Endodermal cell (in vitro differentiated cells): ENCODE measurements around the gene ZNF487. TPM values are rescaled to one million over a fixed set of nuclear protein-coding genes. Genes with fewer than 3 reads are reported as not detected.

ENCODE experiments used
- DNase-seq: peaks from one replicate; pipeline ENCODE4 v3.0.0-alpha.2; 2017
- H3K27ac ChIP-seq: 2 replicates; pipeline ENCODE4 v1.5.1; 2013; ENCODE audit warnings: mild to moderate bottlenecking, low read depth, low read length, moderate library complexity
- H3K27me3 ChIP-seq: 2 replicates; pipeline ENCODE4 v1.6.1; 2013; ENCODE audit warnings: mild to moderate bottlenecking, low read length, moderate library complexity; ENCODE audit not compliant: insufficient read depth, control insufficient read depth, poor library complexity, severe bottlenecking
- H3K36me3 ChIP-seq: 2 replicates; pipeline ENCODE4 v1.7.0; 2013; ENCODE audit warnings: mild to moderate bottlenecking, low read length, moderate library complexity; ENCODE audit not compliant: control insufficient read depth, insufficient read depth
- H3K4me1 ChIP-seq: one replicate; pipeline ENCODE4 v1.7.0; 2013; ENCODE audit warnings: low read length; ENCODE audit not compliant: control insufficient read depth, insufficient read depth
- H3K4me3 ChIP-seq: 2 replicates; pipeline ENCODE4 v1.5.1; 2013; ENCODE audit warnings: mild to moderate bottlenecking, low read length, moderate library complexity
- H3K9ac ChIP-seq: 2 replicates; pipeline ENCODE4 v1.6.1; 2013; ENCODE audit warnings: mild to moderate bottlenecking, low read length, moderate library complexity; ENCODE audit not compliant: poor library complexity, severe bottlenecking; ENCODE audit errors: extremely low read depth
- H3K9me3 ChIP-seq: 2 replicates; pipeline ENCODE4 v1.6.1; 2013; ENCODE audit warnings: mild to moderate bottlenecking, low read length, moderate library complexity; ENCODE audit not compliant: control insufficient read depth
- H3K27ac Mint-ChIP-seq: 2 replicates; pipeline ENCODE4 v1.8.0; 2020; ENCODE audit warnings: mixed read lengths
- H3K27me3 Mint-ChIP-seq: 2 replicates; pipeline ENCODE4 v1.8.0; 2021; ENCODE audit warnings: mild to moderate bottlenecking, mixed read lengths; ENCODE audit not compliant: insufficient read depth
- H3K36me3 Mint-ChIP-seq: 2 replicates; pipeline ENCODE4 v1.8.0; 2020; ENCODE audit warnings: low read depth, mixed read lengths
- H3K4me1 Mint-ChIP-seq: 2 replicates; pipeline ENCODE4 v1.8.0; 2020; ENCODE audit warnings: mixed read lengths
- H3K4me3 Mint-ChIP-seq: 2 replicates; pipeline ENCODE4 v1.8.0; 2020; ENCODE audit warnings: mild to moderate bottlenecking, moderate library complexity, mixed read lengths
- H3K9me3 Mint-ChIP-seq: 2 replicates; pipeline ENCODE4 v1.8.0; 2020; ENCODE audit warnings: mild to moderate bottlenecking, mixed read lengths
- WGBS, 2 experiments: methylation state at CpG; one replicate each; pipeline versions ENCODE4 v1.1.5 to v1.1.7; 2013; ENCODE audit warnings: missing lambda C conversion rate in 2 of 2, mixed read lengths in 1 of 2; ENCODE audit not compliant: insufficient coverage in 1 of 2, insufficient read length in 1 of 2; 5-methylcytosine and 5-hydroxymethylcytosine counted together
- total RNA-seq, 2 donors: library from RNA; stranded (reverse); fragmentation: NEBNext Ultra II Directional in 1 of 2; extraction: Animal tissue kit (Norgen Biotek cat#: 25700) in 1 of 2; gene quantifications; 2 replicates in 1 of 2; 3 replicates in 1 of 2; pipeline ENCODE4 v1.2.1, GENCODE V29; 2021
- TF ChIP-seq, protein P1 (sequence below): fragments of 200-600 bp; sonication (generic); conservative IDR thresholded peaks from 2 replicates; pipeline ENCODE4 v1.5.0; 2021; ENCODE audit warnings: antibody characterized with exemption, mild to moderate bottlenecking

The ZNF487 gene
- total RNA-seq, 2 donors from 2014 or later, result 3.8 to 6.6 TPM

DNA sequence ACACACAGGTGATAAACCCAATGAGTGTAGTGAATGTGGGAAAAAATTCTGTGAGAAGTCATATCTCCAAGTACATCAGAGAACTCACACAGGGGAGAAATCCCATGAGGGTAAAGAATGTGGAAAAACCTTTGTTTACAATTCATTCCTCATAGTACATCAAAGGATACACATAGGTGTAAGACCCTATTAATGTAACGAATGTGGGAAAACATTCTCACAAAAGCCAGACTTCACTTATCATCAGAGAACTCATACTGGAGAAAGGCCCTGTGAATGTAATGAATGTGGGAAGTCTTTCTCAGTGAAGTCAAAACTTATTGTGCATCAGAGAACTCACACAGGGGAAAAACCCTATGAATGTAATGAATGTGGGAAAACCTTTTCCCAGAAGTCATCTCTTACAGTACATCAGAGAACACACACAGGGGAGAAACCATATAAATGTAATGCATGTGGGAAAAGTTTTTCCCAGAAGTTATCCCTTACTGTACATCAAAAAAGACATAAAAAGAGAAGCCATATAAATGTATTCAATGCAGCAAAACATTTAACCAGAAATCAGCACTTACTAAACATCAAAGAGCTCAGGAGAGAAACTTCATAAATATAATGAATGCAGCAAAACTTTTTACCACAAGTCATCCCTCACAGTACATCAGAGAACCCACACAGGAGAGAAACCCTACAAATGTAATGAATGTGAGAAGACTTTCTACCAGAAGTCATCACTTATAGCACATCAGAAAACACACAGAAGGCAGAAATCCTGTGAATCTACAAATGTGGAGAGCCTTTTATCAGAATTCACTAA lies 87.7 kb downstream of the ZNF487 start:
- peaks cover 86% of the 10 kb centered on the region for H3K9me3 Mint-ChIP-seq
- H3K4me3 Mint-ChIP-seq, result no peak overlapping the region
- TF ChIP-seq, protein P1, sequence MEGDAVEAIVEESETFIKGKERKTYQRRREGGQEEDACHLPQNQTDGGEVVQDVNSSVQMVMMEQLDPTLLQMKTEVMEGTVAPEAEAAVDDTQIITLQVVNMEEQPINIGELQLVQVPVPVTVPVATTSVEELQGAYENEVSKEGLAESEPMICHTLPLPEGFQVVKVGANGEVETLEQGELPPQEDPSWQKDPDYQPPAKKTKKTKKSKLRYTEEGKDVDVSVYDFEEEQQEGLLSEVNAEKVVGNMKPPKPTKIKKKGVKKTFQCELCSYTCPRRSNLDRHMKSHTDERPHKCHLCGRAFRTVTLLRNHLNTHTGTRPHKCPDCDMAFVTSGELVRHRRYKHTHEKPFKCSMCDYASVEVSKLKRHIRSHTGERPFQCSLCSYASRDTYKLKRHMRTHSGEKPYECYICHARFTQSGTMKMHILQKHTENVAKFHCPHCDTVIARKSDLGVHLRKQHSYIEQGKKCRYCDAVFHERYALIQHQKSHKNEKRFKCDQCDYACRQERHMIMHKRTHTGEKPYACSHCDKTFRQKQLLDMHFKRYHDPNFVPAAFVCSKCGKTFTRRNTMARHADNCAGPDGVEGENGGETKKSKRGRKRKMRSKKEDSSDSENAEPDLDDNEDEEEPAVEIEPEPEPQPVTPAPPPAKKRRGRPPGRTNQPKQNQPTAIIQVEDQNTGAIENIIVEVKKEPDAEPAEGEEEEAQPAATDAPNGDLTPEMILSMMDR, result no peak
- no CpG with 5 or more reads among the region's 1 CpG for WGBS, 2 experiments
- Histone ChIP-seq H3K9me3 (peaks cover 66% of the 10 kb centered on the region), H3K27ac (no peak overlapping the region), H3K9ac (no peak overlapping the region), H3K27me3 (no peaks in the 10 kb centered on the region), H3K36me3 (no peaks in the 10 kb centered on the region), H3K4me1 (no peaks in the 10 kb centered on the region), H3K4me3 (peak overlapping the region; percentile 31)
- no peaks in the 10 kb centered on the region for H3K4me1 Mint-ChIP-seq
- H3K27me3 Mint-ChIP-seq, result no peaks in the 10 kb centered on the region
- DNase-seq, result no peak
- no peak overlapping the region for H3K27ac Mint-ChIP-seq
- no peaks in the 10 kb centered on the region for H3K36me3 Mint-ChIP-seq

Other genes with a start within 250 kb of the ZNF487 start
- 10 to 100 TPM in 1 of 2 donors, 1 to 10 TPM in 1; 8.1 to 13.4 TPM for gene RASGEF1A, start 170.0 kb upstream of the ZNF487 start, total RNA-seq
- gene FXYD4, start 65.5 kb upstream of the ZNF487 start, total RNA-seq, result under 1 TPM in 1 of 2 donors, not detected in 1; 0.97 TPM
- gene HNRNPF, start 27.9 kb upstream of the ZNF487 start, total RNA-seq, result 100 to 1,000 TPM; 283 to 299 TPM
- 1 to 10 TPM; 6.2 TPM for gene ZNF239, start 137.5 kb downstream of the ZNF487 start, total RNA-seq
- 1 to 10 TPM; 3.6 to 4.3 TPM for gene ZNF485, start 169.3 kb downstream of the ZNF487 start, total RNA-seq
- gene ZNF32, start 211.8 kb downstream of the ZNF487 start, total RNA-seq, result 10 to 100 TPM; 21.4 to 29.0 TPM